CD4-positive, alpha-beta T cell treated with Interleukin-15 for 1 hour (primary cell): ENCODE results near the gene PDF.

Experiments
- DNase-seq: peaks from one replicate; pipeline ENCODE4 v3.0.0-alpha.2; 2020

The PDF gene

GRCh38 chr16:69338557-69339288 lies 8.3 kb upstream of the PDF start:
- DNase-seq = no peak

- DNase-seq = no peak
Measured at GRCh38 chr16:69334696-69335095, 4.3 kb upstream of the PDF start.

- no peak for DNase-seq
Measured at GRCh38 chr16:69329369-69330285, 761 bp downstream of the PDF start.

- no peak for DNase-seq
Measured at GRCh38 chr16:69328854-69329316, 1.5 kb downstream of the PDF start.

- no peak for DNase-seq
Measured at GRCh38 chr16:69327585-69328310, 2.6 kb downstream of the PDF start.

- no peak for DNase-seq
Measured at GRCh38 chr16:69326172-69326873, 4.1 kb downstream of the PDF start.

GRCh38 chr16:69325784-69326171 lies 4.6 kb downstream of the PDF start:
- DNase-seq = no peak

GRCh38 chr16:69324585-69325253 lies 5.7 kb downstream of the PDF start:
- DNase-seq = no peak

GRCh38 chr16:69324013-69324531 lies 6.3 kb downstream of the PDF start:
- DNase-seq = no peak

GRCh38 chr16:69323415-69323814 lies 7.0 kb downstream of the PDF start:
- DNase-seq = no peak

- DNase-seq = no peak
Measured at GRCh38 chr16:69322343-69322742, 8.0 kb downstream of the PDF start.

- DNase-seq = no peak
Measured at GRCh38 chr16:69321080-69321479, 9.3 kb downstream of the PDF start.

- no peak for DNase-seq
Measured at GRCh38 chr16:69320740-69321073, 9.7 kb downstream of the PDF start.

GRCh38 chr16:69319826-69320739 lies 10.3 kb downstream of the PDF start:
- DNase-seq = no peak

GRCh38 chr16:69319381-69319780 lies 11.0 kb downstream of the PDF start:
- no peak for DNase-seq

- DNase-seq = no peak
Measured at GRCh38 chr16:69318911-69319289, 11.5 kb downstream of the PDF start.

- DNase-seq = no peak
Measured at GRCh38 chr16:69318177-69318910, 12.0 kb downstream of the PDF start.

- no peak for DNase-seq
Measured at GRCh38 chr16:69316595-69317034, 13.8 kb downstream of the PDF start.

GRCh38 chr16:69315486-69316311 lies 14.7 kb downstream of the PDF start:
- DNase-seq = no peak
